ENCODE measurements around the gene TXLNA. TPM values are rescaled to one million over a fixed set of nuclear protein-coding genes. Genes with fewer than 3 reads are reported as not detected.
A peak's percentile ranks its signal among the peaks of the same experiment; 100 is the strongest.

Gene TXLNA
- total and polyA plus RNA-seq, 2 experiments from 2014 or later = 15.2 to 52.1 TPM

DNA sequence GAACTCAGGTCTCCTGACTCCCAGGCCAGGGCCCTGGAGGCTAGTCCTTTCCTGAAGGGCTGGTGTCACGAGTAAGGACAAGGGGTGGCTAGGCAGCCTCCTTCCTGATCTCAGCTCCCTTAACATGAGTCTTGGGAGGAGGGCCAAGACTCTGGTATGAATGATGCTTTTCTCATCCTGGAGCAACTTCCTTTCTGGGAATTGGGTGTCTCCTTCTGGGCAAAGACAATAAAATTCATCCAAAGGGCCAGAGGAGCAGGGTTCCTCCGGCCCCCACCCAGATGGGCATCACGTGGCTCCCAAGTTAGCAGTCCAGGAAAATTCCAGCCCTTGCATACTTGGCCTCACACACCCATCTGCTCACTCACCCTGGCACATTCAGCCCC, 67.4 kb downstream of the TXLNA start, which contains the start of gene FAM167B:
TSS of gene FAM167B (plus strand) at position 335 of the 386 bp plus-strand sequence. CDS start 200 bp downstream, outside the sequence.
- H3K27ac Mint-ChIP-seq = no peak within 1 kb of the TSS
- Histone ChIP-seq H3F3A (replicated peaks; ENCODE audit: low read depth) (peaks cover 23% of the 10 kb centered on the region), H3K4me3 (peak within 1 kb of the TSS; percentile 60; the same call in 1 of the 2 replicates), H3K4me2 (peak within 1 kb of the TSS; percentile 84; the same call in 1 of the 2 replicates), H3K36me3 (ENCODE audit: insufficient read depth) (no peaks in the 10 kb centered on the region), H3K27me3 (ENCODE audit: insufficient read depth) (peaks cover 4% of the 10 kb centered on the region; the same call in 1 of the 2 replicates), H4K20me1 (replicated peaks; ENCODE audit: insufficient read depth) (no peaks in the 10 kb centered on the region), H3K4me1 (ENCODE audit: insufficient read depth) (peaks cover 41% of the 10 kb centered on the region), H3K27ac (ENCODE audit: low read depth) (no peak within 1 kb of the TSS), H2AFZ (peak within 1 kb of the TSS; percentile 64; the same call in 1 of the 2 replicates), H3K9me2 (ENCODE audit: insufficient read depth) (no peaks in the 10 kb centered on the region), H3K79me2 (replicated peaks; ENCODE audit: insufficient read depth) (no peaks in the 10 kb centered on the region)
- peaks cover 30% of the 10 kb centered on the region for H3K4me1 Mint-ChIP-seq
- peak within 1 kb of the TSS; percentile 44; the same call in 2 of the 3 replicates for H3K4me3 Mint-ChIP-seq
- peaks cover 19% of the 10 kb centered on the region for H3K27me3 Mint-ChIP-seq (ENCODE audit: insufficient read depth, low read depth, poor library complexity)
- ATAC-seq (no peak), DNase-seq (ENCODE audit: low spot score) (no peak)
- no peak for TF ChIP-seq NANOG (IDR thresholded peaks at IDR 0.05; ENCODE audit: borderline replicate concordance)
- H3K9me3 Mint-ChIP-seq = no peaks in the 10 kb centered on the region
- no peaks in the 10 kb centered on the region for H3K36me3 Mint-ChIP-seq (ENCODE audit: low read depth)

DNA sequence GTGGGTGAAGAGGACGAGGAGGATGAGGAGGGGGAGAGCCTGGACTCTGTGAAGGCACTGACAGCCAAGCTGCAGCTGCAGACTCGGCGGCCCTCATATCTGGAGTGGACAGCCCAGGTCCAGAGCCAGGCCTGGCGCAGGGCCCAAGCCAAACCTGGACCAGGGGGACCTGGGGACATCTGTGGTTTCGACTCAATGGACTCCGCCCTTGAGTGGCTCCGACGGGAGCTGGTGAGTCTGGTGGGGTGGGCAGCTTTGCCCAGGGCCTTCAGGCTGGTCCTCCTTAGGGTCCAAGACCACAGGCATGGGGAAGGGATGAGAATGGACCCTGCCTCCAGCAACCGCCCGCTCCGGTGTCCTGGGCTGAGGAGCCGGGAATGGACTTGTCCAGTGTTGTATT, 68.0 kb downstream of the TXLNA start:
- Histone ChIP-seq H3K4me1 (ENCODE audit: insufficient read depth) (peaks cover 35% of the 10 kb centered on the region), H3K36me3 (ENCODE audit: insufficient read depth) (no peaks in the 10 kb centered on the region), H2AFZ (no peak overlapping the region), H3K4me3 (no peak overlapping the region), H3K27me3 (ENCODE audit: insufficient read depth) (no peaks in the 10 kb centered on the region), H4K20me1 (replicated peaks; ENCODE audit: insufficient read depth) (no peaks in the 10 kb centered on the region), H3K4me2 (no peak overlapping the region), H3F3A (replicated peaks; ENCODE audit: low read depth) (peaks cover 24% of the 10 kb centered on the region), H3K79me2 (replicated peaks; ENCODE audit: insufficient read depth) (no peaks in the 10 kb centered on the region), H3K9me2 (ENCODE audit: insufficient read depth) (no peaks in the 10 kb centered on the region), H3K27ac (ENCODE audit: low read depth) (no peak overlapping the region)
- Mint-ChIP-seq H3K27me3 (ENCODE audit: insufficient read depth, low read depth, poor library complexity) (peaks cover 18% of the 10 kb centered on the region), H3K36me3 (ENCODE audit: low read depth) (no peaks in the 10 kb centered on the region), H3K9me3 (no peaks in the 10 kb centered on the region), H3K4me1 (peaks cover 34% of the 10 kb centered on the region), H3K27ac (no peak overlapping the region), H3K4me3 (no peak overlapping the region)
- ATAC-seq (no peak), DNase-seq (ENCODE audit: low spot score) (no peak)
- TF ChIP-seq, protein P1, sequence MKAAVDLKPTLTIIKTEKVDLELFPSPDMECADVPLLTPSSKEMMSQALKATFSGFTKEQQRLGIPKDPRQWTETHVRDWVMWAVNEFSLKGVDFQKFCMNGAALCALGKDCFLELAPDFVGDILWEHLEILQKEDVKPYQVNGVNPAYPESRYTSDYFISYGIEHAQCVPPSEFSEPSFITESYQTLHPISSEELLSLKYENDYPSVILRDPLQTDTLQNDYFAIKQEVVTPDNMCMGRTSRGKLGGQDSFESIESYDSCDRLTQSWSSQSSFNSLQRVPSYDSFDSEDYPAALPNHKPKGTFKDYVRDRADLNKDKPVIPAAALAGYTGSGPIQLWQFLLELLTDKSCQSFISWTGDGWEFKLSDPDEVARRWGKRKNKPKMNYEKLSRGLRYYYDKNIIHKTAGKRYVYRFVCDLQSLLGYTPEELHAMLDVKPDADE (IDR thresholded peaks at IDR 0.05) = no peak
- TF ChIP-seq NANOG (IDR thresholded peaks at IDR 0.05; ENCODE audit: borderline replicate concordance) (no peak), EZH2phosphoT487 (IDR thresholded peaks at IDR 0.05; ENCODE audit: unreplicated experiment) (no peak), ZNF114 (CRISPR knock-in tag; IDR thresholded peaks at IDR 0.05) (no peak), POLR2AphosphoS5 (IDR thresholded peaks at IDR 0.05; ENCODE audit: low read depth) (no peak), CREB1 (CRISPR knock-in tag; IDR thresholded peaks at IDR 0.05; ENCODE audit: low read depth) (no peak)
- TF ChIP-seq, protein P2, sequence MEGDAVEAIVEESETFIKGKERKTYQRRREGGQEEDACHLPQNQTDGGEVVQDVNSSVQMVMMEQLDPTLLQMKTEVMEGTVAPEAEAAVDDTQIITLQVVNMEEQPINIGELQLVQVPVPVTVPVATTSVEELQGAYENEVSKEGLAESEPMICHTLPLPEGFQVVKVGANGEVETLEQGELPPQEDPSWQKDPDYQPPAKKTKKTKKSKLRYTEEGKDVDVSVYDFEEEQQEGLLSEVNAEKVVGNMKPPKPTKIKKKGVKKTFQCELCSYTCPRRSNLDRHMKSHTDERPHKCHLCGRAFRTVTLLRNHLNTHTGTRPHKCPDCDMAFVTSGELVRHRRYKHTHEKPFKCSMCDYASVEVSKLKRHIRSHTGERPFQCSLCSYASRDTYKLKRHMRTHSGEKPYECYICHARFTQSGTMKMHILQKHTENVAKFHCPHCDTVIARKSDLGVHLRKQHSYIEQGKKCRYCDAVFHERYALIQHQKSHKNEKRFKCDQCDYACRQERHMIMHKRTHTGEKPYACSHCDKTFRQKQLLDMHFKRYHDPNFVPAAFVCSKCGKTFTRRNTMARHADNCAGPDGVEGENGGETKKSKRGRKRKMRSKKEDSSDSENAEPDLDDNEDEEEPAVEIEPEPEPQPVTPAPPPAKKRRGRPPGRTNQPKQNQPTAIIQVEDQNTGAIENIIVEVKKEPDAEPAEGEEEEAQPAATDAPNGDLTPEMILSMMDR (conservative IDR thresholded peaks at IDR 0.05; ENCODE audit: low read depth in 2 of 2) = no peak
- TF ChIP-seq, protein P3, sequence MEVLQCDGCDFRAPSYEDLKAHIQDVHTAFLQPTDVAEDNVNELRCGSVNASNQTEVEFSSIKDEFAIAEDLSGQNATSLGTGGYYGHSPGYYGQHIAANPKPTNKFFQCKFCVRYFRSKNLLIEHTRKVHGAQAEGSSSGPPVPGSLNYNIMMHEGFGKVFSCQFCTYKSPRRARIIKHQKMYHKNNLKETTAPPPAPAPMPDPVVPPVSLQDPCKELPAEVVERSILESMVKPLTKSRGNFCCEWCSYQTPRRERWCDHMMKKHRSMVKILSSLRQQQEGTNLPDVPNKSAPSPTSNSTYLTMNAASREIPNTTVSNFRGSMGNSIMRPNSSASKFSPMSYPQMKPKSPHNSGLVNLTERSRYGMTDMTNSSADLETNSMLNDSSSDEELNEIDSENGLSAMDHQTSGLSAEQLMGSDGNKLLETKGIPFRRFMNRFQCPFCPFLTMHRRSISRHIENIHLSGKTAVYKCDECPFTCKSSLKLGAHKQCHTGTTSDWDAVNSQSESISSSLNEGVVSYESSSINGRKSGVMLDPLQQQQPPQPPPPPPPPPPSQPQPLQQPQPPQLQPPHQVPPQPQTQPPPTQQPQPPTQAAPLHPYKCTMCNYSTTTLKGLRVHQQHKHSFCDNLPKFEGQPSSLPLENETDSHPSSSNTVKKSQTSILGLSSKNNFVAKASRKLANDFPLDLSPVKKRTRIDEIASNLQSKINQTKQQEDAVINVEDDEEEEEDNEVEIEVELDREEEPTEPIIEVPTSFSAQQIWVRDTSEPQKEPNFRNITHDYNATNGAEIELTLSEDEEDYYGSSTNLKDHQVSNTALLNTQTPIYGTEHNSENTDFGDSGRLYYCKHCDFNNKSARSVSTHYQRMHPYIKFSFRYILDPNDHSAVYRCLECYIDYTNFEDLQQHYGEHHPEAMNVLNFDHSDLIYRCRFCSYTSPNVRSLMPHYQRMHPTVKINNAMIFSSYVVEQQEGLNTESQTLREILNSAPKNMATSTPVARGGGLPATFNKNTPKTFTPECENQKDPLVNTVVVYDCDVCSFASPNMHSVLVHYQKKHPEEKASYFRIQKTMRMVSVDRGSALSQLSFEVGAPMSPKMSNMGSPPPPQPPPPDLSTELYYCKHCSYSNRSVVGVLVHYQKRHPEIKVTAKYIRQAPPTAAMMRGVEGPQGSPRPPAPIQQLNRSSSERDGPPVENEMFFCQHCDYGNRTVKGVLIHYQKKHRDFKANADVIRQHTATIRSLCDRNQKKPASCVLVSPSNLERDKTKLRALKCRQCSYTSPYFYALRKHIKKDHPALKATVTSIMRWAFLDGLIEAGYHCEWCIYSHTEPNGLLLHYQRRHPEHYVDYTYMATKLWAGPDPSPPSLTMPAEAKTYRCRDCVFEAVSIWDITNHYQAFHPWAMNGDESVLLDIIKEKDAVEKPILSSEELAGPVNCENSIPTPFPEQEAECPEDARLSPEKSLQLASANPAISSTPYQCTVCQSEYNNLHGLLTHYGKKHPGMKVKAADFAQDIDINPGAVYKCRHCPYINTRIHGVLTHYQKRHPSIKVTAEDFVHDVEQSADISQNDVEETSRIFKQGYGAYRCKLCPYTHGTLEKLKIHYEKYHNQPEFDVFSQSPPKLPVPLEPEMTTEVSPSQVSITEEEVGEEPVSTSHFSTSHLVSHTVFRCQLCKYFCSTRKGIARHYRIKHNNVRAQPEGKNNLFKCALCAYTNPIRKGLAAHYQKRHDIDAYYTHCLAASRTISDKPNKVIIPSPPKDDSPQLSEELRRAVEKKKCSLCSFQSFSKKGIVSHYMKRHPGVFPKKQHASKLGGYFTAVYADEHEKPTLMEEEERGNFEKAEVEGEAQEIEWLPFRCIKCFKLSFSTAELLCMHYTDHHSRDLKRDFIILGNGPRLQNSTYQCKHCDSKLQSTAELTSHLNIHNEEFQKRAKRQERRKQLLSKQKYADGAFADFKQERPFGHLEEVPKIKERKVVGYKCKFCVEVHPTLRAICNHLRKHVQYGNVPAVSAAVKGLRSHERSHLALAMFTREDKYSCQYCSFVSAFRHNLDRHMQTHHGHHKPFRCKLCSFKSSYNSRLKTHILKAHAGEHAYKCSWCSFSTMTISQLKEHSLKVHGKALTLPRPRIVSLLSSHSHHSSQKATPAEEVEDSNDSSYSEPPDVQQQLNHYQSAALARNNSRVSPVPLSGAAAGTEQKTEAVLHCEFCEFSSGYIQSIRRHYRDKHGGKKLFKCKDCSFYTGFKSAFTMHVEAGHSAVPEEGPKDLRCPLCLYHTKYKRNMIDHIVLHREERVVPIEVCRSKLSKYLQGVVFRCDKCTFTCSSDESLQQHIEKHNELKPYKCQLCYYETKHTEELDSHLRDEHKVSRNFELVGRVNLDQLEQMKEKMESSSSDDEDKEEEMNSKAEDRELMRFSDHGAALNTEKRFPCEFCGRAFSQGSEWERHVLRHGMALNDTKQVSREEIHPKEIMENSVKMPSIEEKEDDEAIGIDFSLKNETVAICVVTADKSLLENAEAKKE (CRISPR knock-in tag; IDR thresholded peaks at IDR 0.05) = no peak
- TF ChIP-seq, protein P4, sequence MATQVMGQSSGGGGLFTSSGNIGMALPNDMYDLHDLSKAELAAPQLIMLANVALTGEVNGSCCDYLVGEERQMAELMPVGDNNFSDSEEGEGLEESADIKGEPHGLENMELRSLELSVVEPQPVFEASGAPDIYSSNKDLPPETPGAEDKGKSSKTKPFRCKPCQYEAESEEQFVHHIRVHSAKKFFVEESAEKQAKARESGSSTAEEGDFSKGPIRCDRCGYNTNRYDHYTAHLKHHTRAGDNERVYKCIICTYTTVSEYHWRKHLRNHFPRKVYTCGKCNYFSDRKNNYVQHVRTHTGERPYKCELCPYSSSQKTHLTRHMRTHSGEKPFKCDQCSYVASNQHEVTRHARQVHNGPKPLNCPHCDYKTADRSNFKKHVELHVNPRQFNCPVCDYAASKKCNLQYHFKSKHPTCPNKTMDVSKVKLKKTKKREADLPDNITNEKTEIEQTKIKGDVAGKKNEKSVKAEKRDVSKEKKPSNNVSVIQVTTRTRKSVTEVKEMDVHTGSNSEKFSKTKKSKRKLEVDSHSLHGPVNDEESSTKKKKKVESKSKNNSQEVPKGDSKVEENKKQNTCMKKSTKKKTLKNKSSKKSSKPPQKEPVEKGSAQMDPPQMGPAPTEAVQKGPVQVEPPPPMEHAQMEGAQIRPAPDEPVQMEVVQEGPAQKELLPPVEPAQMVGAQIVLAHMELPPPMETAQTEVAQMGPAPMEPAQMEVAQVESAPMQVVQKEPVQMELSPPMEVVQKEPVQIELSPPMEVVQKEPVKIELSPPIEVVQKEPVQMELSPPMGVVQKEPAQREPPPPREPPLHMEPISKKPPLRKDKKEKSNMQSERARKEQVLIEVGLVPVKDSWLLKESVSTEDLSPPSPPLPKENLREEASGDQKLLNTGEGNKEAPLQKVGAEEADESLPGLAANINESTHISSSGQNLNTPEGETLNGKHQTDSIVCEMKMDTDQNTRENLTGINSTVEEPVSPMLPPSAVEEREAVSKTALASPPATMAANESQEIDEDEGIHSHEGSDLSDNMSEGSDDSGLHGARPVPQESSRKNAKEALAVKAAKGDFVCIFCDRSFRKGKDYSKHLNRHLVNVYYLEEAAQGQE (IDR thresholded peaks at IDR 0.05; ENCODE audit: unreplicated experiment) = no peak

All from GM23338 (cell line).